OCI-LY1 (cell line): Measurements from ENCODE around the gene VMP1.

Experiments used
- H2AFZ ChIP-seq: fragments of 200-600 bp; sonication (generic), shearing (Covaris generic); 2 replicates; pipeline ENCODE4 v1.6.0; 2014; ENCODE audit warnings: antibody characterized with exemption, mild to moderate bottlenecking, low read length
- H3F3A ChIP-seq: fragments of 200-600 bp; sonication (generic), shearing (Covaris generic); 2 replicates; pipeline ENCODE4 v1.6.0; 2014; ENCODE audit warnings: mild to moderate bottlenecking, antibody characterized with exemption, low read length, moderate library complexity; ENCODE audit not compliant: insufficient read depth
- H3K27ac ChIP-seq: fragments of 200-600 bp; sonication (generic); 2 replicates; pipeline ENCODE4 v1.5.1; 2014; ENCODE audit warnings: low read length, mixed run types, mild to moderate bottlenecking, low read depth; ENCODE audit not compliant: poor library complexity, severe bottlenecking
- H3K27me3 ChIP-seq: fragments of 200-600 bp; sonication (generic); 2 replicates; pipeline ENCODE4 v1.6.0; 2014; ENCODE audit warnings: antibody characterized with exemption, mild to moderate bottlenecking, low read length, moderate library complexity; ENCODE audit not compliant: insufficient read depth
- H3K36me3 ChIP-seq: fragments of 200-600 bp; sonication (generic); 2 replicates; pipeline ENCODE4 v1.6.1; 2014; ENCODE audit warnings: mild to moderate bottlenecking, antibody characterized with exemption, low read length, moderate library complexity, mixed read lengths; ENCODE audit not compliant: insufficient read depth
- H3K4me1 ChIP-seq: fragments of 200-600 bp; sonication (generic); 2 replicates; pipeline ENCODE4 v1.5.1; 2014; ENCODE audit warnings: mild to moderate bottlenecking, low read length, moderate library complexity; ENCODE audit not compliant: insufficient read depth, severe bottlenecking
- H3K4me2 ChIP-seq: fragments of 200-600 bp; sonication (generic), shearing (Covaris generic); 2 replicates; pipeline ENCODE4 v1.6.1; 2014; ENCODE audit warnings: low read length
- H3K4me3 ChIP-seq: fragments of 200-600 bp; sonication (generic); 2 replicates; pipeline ENCODE4 v1.5.1; 2014; ENCODE audit warnings: low read length, low read depth, mild to moderate bottlenecking, mixed read lengths; ENCODE audit not compliant: poor library complexity, severe bottlenecking
- H3K79me2 ChIP-seq: fragments of 200-600 bp; shearing (Covaris generic); 2 replicates; pipeline ENCODE4 v1.6.1; 2016; ENCODE audit warnings: mixed run types, low read length, mixed read lengths; ENCODE audit not compliant: insufficient read depth
- H3K9ac ChIP-seq: fragments of 200-600 bp; sonication (generic), shearing (Covaris generic); 2 replicates; pipeline ENCODE4 v1.6.1; 2014; ENCODE audit warnings: mild to moderate bottlenecking, low read length, mixed read lengths
- H3K9me2 ChIP-seq: fragments of 200-600 bp; sonication (generic), shearing (Covaris generic); 2 replicates; pipeline ENCODE4 v1.6.1; 2014; ENCODE audit warnings: low read depth, mild to moderate bottlenecking, low read length, mixed read lengths
- H3K9me3 ChIP-seq: fragments of 200-600 bp; shearing (Covaris generic); 2 replicates; pipeline ENCODE4 v1.6.1; 2014; ENCODE audit warnings: low read length, mixed read lengths
- H4K20me1 ChIP-seq: fragments of 200-600 bp; sonication (generic), shearing (Covaris generic); 2 replicates; pipeline ENCODE4 v1.6.0; 2016; ENCODE audit warnings: mild to moderate bottlenecking, low read length; ENCODE audit not compliant: insufficient read depth
- EZH2 ChIP-seq: fragments of 200-600 bp; sonication (generic), shearing (Covaris generic); IDR thresholded peaks from 2 replicates; pipeline ENCODE4 v1.8.0; 2017; ENCODE audit warnings: borderline replicate concordance, mixed run types, mild to moderate bottlenecking, antibody characterized with exemption, low read length, moderate library complexity, mixed read lengths
- TF ChIP-seq, protein P1 (sequence below): fragments of 200-600 bp; sonication (generic), shearing (Covaris generic); IDR thresholded peaks from 2 replicates; pipeline ENCODE4 v1.5.1; 2017; ENCODE audit warnings: mild to moderate bottlenecking, antibody characterized with exemption, low read length, moderate library complexity, mixed read lengths

The VMP1 gene

GRCh38 chr17:59675231-59675630, 32.2 kb upstream of the VMP1 start:
- Histone ChIP-seq H3K27me3 (no peaks in the 10 kb centered on the region), H2AFZ (no peak overlapping the region), H3K9ac (no peak overlapping the region), H3K79me2 (no peaks in the 10 kb centered on the region), H3K4me1 (peaks cover 7% of the 10 kb centered on the region), H3F3A (no peaks in the 10 kb centered on the region), H3K4me2 (no peak overlapping the region), H3K9me3 (no peaks in the 10 kb centered on the region), H3K4me3 (no peak overlapping the region), H3K27ac (no peak overlapping the region), H3K36me3 (peaks cover 92% of the 10 kb centered on the region), H3K9me2 (no peaks in the 10 kb centered on the region), H4K20me1 (no peaks in the 10 kb centered on the region)
- no peak for TF ChIP-seq EZH2

DNA sequence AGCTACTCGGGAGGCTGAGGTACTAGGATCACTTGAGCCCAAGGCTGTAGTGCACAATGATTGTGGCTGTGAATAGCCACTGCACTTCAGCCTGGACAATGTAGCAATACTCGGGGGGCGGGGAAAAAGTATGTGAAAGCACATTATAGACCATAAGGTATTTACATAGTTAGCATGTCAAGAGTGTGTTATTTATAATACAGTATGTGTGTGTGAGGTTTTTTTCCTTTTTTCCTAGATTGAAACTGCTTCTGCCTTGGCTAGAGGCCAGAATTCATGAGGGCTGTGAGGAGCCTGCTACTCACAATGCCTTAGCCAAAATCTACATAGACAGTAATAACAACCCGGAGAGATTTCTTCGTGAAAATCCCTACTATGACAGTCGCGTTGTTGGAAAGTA, 30.7 kb upstream of the VMP1 start:
- Histone ChIP-seq H3K79me2 (no peaks in the 10 kb centered on the region), H3K36me3 (peaks cover 93% of the 10 kb centered on the region), H3K9me2 (no peaks in the 10 kb centered on the region), H3K9ac (no peak overlapping the region), H4K20me1 (no peaks in the 10 kb centered on the region), H3K9me3 (no peaks in the 10 kb centered on the region), H2AFZ (no peak overlapping the region), H3K4me3 (no peak overlapping the region), H3K27ac (no peak overlapping the region), H3K4me2 (no peak overlapping the region), H3K27me3 (no peaks in the 10 kb centered on the region), H3K4me1 (peaks cover 7% of the 10 kb centered on the region), H3F3A (no peaks in the 10 kb centered on the region)
- no peak for TF ChIP-seq EZH2
- TF ChIP-seq, protein P1, sequence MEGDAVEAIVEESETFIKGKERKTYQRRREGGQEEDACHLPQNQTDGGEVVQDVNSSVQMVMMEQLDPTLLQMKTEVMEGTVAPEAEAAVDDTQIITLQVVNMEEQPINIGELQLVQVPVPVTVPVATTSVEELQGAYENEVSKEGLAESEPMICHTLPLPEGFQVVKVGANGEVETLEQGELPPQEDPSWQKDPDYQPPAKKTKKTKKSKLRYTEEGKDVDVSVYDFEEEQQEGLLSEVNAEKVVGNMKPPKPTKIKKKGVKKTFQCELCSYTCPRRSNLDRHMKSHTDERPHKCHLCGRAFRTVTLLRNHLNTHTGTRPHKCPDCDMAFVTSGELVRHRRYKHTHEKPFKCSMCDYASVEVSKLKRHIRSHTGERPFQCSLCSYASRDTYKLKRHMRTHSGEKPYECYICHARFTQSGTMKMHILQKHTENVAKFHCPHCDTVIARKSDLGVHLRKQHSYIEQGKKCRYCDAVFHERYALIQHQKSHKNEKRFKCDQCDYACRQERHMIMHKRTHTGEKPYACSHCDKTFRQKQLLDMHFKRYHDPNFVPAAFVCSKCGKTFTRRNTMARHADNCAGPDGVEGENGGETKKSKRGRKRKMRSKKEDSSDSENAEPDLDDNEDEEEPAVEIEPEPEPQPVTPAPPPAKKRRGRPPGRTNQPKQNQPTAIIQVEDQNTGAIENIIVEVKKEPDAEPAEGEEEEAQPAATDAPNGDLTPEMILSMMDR = no peak

GRCh38 chr17:59678918-59679317, 28.5 kb upstream of the VMP1 start:
- H3K9ac ChIP-seq = no peak overlapping the region
- H4K20me1 ChIP-seq = no peaks in the 10 kb centered on the region
- H3F3A ChIP-seq = no peaks in the 10 kb centered on the region
- H3K36me3 ChIP-seq = peaks cover 97% of the 10 kb centered on the region
- H3K4me1 ChIP-seq = peaks cover 7% of the 10 kb centered on the region
- TF ChIP-seq, protein P1 = no peak
- no peak for TF ChIP-seq EZH2
- H3K4me3 ChIP-seq = no peak overlapping the region
- no peaks in the 10 kb centered on the region for H3K9me3 ChIP-seq
- H3K27me3 ChIP-seq = no peaks in the 10 kb centered on the region
- H2AFZ ChIP-seq = no peak overlapping the region
- H3K4me2 ChIP-seq = no peak overlapping the region
- H3K79me2 ChIP-seq = no peaks in the 10 kb centered on the region
- H3K27ac ChIP-seq = no peak overlapping the region
- no peaks in the 10 kb centered on the region for H3K9me2 ChIP-seq

DNA sequence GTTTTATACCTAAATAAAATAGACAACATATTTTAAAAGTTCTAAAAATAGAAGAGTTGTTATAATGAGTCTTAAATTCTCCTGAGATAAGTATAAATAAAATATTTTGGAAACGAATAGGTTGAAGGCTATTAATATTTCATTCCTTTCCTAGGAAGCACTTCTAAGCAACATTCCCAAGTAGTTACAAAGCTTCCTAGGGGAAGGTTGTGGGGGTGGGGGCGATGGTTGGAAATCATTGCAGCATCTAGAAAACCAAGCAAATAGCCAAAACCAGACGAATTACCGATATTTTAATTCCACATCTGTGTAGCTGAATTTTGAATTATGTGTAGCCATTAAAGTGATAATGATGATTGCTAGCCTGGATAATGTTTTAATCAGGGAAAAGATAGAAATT, 27.1 kb upstream of the VMP1 start:
- Histone ChIP-seq H3F3A (no peaks in the 10 kb centered on the region), H3K9ac (no peak overlapping the region), H3K36me3 (peaks cover 97% of the 10 kb centered on the region), H3K4me3 (no peak overlapping the region), H3K79me2 (no peaks in the 10 kb centered on the region), H3K4me2 (no peak overlapping the region), H2AFZ (no peak overlapping the region), H4K20me1 (no peaks in the 10 kb centered on the region), H3K9me2 (no peaks in the 10 kb centered on the region), H3K27me3 (no peaks in the 10 kb centered on the region), H3K4me1 (no peaks in the 10 kb centered on the region), H3K9me3 (no peaks in the 10 kb centered on the region), H3K27ac (no peak overlapping the region)
- TF ChIP-seq EZH2 = no peak
- TF ChIP-seq, protein P1 = no peak
